GM21447 (cell line): ENCODE measurements around the gene FLNC.

Experiments used
- ATAC-seq: cut with Tn5 transposase; IDR thresholded peaks from one replicate; pipeline ENCODE4 v1.9.1; 2021; ENCODE audit not compliant: unreplicated experiment

Gene FLNC

DNA sequence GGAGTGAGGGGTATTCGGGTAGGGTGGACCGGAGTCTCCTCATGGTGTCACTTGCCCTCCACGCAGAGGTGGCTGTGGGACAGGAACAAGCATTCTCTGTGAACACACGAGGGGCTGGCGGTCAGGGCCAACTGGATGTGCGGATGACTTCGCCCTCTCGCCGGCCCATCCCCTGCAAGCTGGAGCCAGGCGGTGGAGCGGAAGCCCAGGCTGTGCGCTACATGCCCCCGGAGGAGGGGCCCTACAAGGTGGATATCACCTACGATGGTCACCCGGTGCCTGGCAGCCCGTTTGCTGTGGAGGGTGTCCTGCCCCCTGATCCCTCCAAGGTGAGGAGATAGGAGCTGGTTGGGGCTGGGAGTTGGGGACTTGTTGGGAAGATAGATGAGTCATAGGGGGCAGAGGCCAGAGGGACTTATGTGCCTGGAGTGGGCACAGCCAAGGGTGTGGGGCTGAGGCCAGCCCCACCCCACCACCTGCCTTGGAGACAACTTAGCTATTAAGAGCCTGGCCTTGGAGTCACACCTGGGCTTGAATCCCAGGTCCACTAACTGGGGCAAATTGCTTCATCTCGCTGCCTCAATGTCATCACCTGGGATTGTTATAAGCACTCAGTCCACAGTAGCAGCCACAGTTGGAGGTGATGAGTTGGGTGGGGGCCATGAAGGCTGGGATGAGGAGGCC is 13.9 kb downstream of the FLNC start:
- ATAC-seq: no peak

GRCh38 chr7:128844777-128845311 is 14.6 kb downstream of the FLNC start:
- no peak for ATAC-seq

DNA sequence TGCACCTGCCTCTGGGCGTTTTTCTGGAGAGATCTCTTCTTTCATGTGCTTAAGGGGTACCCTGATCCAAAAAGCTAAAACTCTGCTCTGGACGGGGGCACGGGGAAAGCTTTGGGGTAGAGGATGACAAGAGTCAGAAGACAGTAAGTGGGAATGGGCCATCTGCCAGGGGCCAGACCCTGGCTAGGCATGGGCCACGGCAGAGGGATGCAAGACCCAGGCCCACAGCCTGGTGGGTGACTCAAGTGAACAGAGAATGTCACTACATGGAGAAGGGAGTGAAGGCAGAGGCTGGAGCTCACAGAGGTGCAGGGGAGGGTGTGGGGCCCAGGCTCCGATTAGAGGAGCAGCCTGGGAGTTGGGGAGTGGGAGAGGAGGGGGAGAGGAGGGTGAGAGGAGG is 15.3 kb downstream of the FLNC start:
- ATAC-seq: no peak

- no peak for ATAC-seq
Measured at GRCh38 chr7:128845987-128846386, 15.8 kb downstream of the FLNC start.

- ATAC-seq: no peak
Measured at GRCh38 chr7:128846781-128847444, 16.7 kb downstream of the FLNC start.

- no peak for ATAC-seq
Measured at GRCh38 chr7:128847721-128848211, 17.6 kb downstream of the FLNC start.

DNA sequence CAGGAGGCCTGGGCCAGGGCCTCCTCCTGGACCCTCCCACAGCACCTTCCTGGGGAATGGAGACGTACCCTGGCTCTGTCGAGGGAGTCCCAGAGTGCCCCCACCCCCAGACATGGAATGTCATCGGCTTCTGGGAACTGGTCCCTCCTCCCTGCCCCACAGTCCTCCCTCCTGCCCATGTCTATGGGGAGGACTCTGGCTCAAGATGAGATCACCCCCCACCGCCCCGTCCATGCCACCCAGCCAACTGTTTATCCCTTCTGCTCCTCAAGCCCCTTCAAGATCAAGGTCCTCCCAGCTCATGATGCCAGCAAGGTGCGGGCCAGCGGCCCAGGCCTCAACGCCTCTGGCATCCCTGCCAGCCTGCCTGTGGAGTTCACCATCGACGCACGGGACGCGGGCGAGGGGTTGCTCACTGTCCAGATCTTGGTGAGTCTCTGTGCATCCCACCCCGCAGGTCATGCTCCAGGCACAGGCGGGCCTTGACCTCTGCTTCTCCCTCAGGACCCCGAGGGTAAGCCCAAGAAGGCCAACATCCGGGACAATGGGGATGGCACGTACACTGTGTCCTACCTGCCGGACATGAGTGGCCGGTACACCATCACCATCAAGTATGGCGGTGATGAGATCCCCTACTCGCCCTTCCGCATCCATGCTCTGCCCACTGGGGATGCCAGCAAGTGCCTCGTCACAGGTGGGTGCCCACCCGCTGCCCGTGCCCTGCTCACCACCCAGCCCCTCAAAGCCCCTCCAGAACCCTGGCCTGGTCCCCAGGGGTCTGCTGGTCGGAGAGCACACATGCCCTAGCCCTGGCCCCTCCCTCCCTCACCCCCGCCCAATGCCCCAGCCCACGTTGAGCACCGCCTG is 18.3 kb downstream of the FLNC start:
- no peak for ATAC-seq

DNA sequence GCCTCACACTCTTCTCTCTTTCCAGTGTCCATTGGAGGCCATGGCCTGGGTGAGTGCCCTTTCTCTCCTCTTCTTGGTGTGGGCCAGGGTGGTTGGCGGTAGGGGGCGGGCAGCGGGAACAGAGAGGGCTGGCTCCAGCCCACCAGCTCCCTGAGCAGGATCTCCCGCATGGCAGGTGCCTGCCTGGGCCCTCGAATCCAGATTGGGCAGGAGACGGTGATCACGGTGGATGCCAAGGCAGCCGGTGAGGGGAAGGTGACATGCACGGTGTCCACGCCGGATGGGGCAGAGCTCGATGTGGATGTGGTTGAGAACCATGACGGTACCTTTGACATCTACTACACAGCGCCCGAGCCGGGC is 18.9 kb downstream of the FLNC start:
- no peak for ATAC-seq

GRCh38 chr7:128849804-128850490 is 19.7 kb downstream of the FLNC start:
- ATAC-seq: no peak

DNA sequence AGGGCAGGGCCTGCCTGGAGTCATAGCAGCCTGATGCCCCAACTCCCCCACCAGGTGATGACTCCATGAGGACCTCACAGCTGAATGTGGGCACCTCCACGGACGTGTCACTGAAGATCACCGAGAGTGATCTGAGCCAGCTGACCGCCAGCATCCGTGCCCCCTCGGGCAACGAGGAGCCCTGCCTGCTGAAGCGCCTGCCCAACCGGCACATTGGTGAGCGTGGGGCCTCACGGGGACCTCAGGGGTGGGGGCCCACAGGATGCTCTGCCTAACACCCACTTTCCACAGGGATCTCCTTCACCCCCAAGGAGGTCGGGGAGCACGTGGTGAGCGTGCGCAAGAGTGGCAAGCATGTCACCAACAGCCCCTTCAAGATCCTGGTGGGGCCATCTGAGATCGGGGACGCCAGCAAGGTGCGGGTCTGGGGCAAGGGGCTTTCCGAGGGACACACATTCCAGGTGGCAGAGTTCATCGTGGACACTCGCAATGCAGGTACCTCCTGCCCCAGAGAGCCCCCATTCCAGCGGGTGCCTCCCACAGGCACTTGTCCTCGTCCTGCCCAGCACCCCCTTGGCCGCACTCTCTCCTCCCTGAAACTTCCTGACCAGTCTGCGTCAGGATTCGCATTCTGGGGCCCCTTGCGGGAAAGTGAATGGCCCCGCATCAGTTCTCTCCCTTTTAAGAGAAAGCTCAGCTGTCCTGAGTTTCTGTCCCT is 22.5 kb downstream of the FLNC start:
- ATAC-seq: no peak

DNA sequence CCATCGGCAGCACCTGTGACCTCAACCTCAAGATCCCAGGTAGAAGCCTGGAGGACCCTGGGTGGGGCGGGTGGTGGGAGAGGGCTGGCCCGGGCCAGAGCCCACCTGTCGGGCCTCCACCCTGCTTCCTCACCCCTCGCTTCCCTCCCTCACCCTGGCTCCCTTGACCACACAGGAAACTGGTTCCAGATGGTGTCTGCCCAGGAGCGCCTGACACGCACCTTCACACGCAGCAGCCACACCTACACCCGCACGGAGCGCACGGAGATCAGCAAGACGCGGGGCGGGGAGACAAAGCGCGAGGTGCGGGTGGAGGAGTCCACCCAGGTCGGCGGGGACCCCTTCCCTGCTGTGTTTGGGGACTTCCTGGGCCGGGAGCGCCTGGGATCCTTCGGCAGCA is 23.6 kb downstream of the FLNC start:
- ATAC-seq: no peak

GRCh38 chr7:128854396-128854795 is 24.2 kb downstream of the FLNC start:
- ATAC-seq: no peak

GRCh38 chr7:128855559-128855958 is 25.4 kb downstream of the FLNC start:
- ATAC-seq: no peak

- ATAC-seq: no peak
Measured at GRCh38 chr7:128856001-128856718, 26.0 kb downstream of the FLNC start.

- ATAC-seq: no peak
Measured at GRCh38 chr7:128858380-128859231, 28.4 kb downstream of the FLNC start.

DNA sequence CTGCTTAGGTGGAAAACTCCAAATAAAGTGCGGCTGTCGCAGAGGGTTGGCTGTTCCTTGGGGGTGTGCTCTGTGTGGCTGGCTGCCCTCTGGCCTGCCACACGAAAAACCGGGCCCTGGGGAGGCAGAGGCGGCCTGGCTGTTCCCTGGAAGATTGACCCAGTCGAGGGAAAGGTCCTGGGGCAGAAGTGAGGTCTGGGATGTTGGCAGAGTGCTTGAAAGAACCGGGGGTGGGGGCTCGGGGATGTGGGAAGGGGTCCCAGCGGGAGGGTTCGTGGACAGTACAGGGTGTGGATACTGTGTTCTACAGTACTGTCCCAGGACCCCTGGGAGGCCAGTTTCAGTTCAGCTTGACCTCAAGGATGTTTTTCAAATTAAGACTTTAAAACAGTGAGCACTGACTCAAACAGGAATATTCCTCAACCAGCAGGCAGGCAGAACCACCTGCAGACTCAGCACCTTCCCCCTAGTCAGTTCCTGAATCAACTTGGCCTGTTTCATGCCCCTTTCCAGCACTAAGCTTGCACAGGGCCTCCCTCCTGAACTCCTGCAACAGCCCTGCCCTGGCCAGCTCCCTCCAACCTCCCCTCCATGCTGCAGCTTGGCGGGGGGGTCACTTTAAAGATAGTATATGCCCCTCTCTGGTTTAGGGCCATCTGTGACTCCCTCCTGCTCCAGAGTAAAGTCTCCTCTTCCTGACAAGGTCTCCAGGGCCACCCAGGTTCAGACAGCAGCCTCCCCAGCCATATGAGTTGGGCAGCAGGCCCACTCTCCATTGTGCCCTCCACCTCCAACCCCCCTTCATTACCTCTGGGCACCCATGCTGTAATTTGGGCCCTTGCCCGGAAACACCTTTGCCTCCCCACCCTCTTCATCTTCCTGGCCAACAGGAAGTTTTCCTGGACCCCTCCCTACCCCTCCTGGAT is 29.3 kb downstream of the FLNC start:
- no peak for ATAC-seq

DNA sequence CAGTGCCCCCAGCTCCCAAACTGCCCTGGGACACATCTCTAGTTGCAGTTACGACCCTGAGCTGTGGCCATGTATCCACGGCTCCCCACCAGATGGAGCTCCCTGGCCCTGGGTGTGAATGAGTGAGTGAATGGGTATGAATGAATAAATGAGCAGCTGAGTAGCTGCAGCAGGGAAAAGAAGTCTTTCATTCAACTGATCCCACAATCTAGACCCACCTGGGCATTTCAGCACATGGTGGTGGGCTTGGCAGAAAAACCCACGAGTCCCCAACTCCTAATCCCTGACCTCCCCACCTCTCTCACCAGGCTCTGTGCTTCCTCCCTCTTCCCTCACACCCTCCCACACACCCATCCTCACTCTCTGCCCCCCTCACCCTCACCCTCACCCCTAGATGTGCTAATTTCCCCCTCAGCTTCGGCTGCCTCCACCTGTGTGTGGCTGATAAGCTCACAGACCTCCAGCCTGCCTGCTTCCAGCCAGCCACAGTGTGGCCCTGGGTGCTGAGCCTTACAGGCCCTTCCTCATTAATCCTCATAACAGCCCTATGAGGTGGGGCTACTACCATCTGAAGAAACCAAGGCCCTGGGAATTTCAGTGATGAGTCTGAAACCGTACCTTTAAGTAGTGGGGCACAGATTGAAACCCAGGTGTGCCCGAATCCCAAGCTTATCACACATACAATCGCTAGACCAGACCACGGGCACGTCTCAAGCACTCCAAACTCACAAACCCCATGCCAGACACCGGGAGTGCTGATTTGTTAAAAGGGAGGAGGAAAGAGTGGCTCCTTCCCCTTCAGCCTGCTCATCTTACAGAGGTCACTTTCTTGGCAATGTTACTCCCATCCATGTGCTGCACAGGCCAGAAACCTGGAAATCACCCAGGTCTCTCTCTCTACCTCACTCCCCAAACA is 30.2 kb downstream of the FLNC start:
- ATAC-seq: no peak
